AG09309 (cell line): ENCODE data around the gene ATP2C2.

ENCODE experiments used
- DNase-seq: peaks from one replicate; pipeline ENCODE4 v3.0.0-alpha.2; 2010; ENCODE audit warnings: low read depth
- H3K4me3 ChIP-seq: 2 replicates; pipeline ENCODE4 v1.5.1; 2011; ENCODE audit warnings: mild to moderate bottlenecking, low read depth, low read length, moderate library complexity; ENCODE audit not compliant: control insufficient read depth
- CTCF ChIP-seq: IDR thresholded peaks from 2 replicates; pipeline ENCODE4 v1.5.1; 2011; ENCODE audit warnings: mild to moderate bottlenecking, low read depth, low read length, inconsistent platforms; ENCODE audit not compliant: insufficient read depth, control insufficient read depth; ENCODE audit errors: missing control alignments

The ATP2C2 gene

GRCh38 chr16:84368308-84368996, at the start of gene ATP2C2:
Gene ATP2C2, plus strand, starts transcription at chr16:84368538. Its CDS starts 78 bp downstream, at chr16:84368616.
- no peak for TF ChIP-seq CTCF
- H3K4me3 ChIP-seq, result no peak within 1 kb of the TSS
- DNase-seq, result no peak

GRCh38 chr16:84319146-84319760, 49.1 kb upstream of the ATP2C2 start:
- H3K4me3 ChIP-seq, result no peak overlapping the region
- TF ChIP-seq CTCF, result no peak
- no peak for DNase-seq

GRCh38 chr16:84320511-84320910, 47.8 kb upstream of the ATP2C2 start:
- no peak for TF ChIP-seq CTCF
- no peak for DNase-seq
- no peak overlapping the region for H3K4me3 ChIP-seq

- H3K4me3 ChIP-seq, result no peak overlapping the region
- DNase-seq, result no peak
- TF ChIP-seq CTCF, result no peak
Observed at GRCh38 chr16:84321932-84322331, 46.4 kb upstream of the ATP2C2 start.

- H3K4me3 ChIP-seq, result no peak overlapping the region
- no peak for TF ChIP-seq CTCF
- no peak for DNase-seq
Observed at GRCh38 chr16:84322749-84323148, 45.6 kb upstream of the ATP2C2 start.

- TF ChIP-seq CTCF, result no peak
- DNase-seq, result no peak
- no peak overlapping the region for H3K4me3 ChIP-seq
Observed at GRCh38 chr16:84323606-84324005, 44.7 kb upstream of the ATP2C2 start.
